ENCODE results near the gene ARHGAP20. TPM values are rescaled to one million over a fixed set of nuclear protein-coding genes. Genes with fewer than 3 reads are reported as not detected.

The ARHGAP20 gene, protein sequence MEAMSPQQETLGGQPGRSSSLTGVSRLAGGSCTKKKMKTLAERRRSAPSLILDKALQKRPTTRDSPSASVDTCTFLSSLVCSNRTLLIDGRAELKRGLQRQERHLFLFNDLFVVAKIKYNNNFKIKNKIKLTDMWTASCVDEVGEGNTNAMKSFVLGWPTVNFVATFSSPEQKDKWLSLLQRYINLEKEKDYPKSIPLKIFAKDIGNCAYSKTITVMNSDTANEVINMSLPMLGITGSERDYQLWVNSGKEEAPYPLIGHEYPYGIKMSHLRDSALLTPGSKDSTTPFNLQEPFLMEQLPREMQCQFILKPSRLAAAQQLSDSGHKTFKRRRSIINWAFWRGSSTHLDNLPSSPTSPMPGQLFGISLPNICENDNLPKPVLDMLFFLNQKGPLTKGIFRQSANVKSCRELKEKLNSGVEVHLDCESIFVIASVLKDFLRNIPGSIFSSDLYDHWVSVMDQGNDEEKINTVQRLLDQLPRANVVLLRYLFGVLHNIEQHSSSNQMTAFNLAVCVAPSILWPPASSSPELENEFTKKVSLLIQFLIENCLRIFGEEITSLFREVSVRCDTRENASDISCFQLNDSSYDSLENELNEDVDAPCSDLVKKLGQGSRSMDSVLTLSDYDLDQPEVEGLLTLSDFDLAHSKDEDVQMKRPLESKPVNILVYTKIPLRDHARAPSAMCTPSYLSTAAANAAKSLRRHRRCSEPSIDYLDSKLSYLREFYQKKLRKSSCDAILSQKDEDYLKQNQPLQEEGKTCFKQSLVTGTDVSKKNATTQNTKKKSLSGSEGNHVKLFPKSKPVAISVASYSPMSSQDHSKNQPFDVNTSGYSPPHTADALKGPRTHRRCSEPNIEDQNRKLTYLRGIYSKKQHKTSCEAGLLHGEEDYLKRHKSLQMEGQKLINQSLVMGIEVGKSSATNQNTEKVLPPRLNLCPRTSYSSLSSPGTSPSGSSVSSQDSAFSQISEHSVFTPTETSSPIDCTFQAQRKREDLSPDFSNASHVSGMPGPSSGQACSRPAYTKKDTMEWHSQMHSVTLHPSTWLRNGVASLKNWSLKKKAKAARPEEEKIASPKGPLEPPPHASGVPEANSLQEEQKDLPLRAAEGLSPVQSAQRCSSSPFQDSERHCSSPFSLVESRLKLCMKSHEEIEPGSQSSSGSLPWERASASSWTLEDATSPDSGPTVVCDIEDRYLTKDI
- not detected in 5 replicates for total RNA-seq (2022; extraction: Qiagen RNA extraction; ENCODE audit: low read depth)

DNA sequence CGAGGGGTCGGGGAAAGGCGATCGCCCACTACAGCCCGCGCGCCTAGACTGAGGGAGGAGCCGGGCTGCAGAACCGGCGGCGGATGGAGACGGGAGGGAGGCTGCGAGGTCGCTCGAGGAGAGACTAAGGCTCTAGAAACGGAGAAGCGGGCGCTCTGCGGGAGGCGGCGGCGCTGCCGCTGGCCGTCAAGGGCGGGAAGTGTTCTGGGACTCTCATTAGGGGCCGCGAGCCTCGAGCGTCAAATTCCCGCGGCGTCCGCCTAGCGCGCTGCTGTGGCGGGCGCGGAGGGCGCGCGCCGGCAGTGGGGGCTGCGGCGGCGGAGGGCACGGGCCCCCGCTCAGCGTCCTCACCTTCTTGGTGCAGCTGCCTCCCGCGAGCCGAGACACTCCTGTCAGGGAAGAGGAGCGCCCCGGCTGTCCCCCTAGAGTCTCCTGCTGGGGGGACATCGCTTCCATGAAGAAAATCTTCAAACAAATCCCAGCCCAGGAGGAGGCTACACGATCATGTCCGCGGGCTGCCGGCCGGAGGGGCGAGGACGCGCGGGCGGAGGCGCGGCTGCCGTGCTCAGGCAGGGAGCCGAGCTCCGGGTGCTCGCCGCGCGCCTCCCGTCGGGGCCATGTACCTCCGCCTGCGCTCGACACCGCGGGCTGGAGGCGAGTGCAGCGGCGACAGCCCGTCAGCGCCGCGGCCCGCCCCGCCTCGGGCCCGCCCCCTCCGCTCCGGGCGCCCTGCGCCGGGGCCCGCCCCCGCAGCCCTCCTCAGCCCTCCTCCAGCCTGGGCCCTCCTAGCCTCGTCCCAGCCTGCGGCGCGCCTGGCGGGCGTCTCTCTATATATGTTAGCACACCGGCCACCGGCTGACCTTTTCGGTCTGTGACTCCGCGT is at the start of gene ARHGAP20:
ARHGAP20 (minus strand) TSS at position 662 of the 883 bp plus-strand sequence; CDS start at position 456, 206 bp downstream.

Data from A549 treated with DMSO at 1 μM for 4 hours (cell line).